ENCODE data around the gene RAB1A.

- TF ChIP-seq CTCF (IDR thresholded peaks at IDR 0.05) (no peak), POLR2A (IDR thresholded peaks at IDR 0.05) (no peak), EP300 (IDR thresholded peaks at IDR 0.05) (no peak)
These were observed 21.1 kb downstream of the RAB1A start for GRCh38 chr2:65108780-65109179.
